Fibroblast of skin of back (primary cell): Measurements from ENCODE around the gene MTHFD1L.

Source experiments
- DNase-seq: peaks from one replicate; pipeline ENCODE4 v3.0.0-alpha.2; 2013

MTHFD1L gene

GRCh38 chr6:151044465-151045441, 179.3 kb downstream of the MTHFD1L start:
- peak; percentile 96 for DNase-seq

DNA sequence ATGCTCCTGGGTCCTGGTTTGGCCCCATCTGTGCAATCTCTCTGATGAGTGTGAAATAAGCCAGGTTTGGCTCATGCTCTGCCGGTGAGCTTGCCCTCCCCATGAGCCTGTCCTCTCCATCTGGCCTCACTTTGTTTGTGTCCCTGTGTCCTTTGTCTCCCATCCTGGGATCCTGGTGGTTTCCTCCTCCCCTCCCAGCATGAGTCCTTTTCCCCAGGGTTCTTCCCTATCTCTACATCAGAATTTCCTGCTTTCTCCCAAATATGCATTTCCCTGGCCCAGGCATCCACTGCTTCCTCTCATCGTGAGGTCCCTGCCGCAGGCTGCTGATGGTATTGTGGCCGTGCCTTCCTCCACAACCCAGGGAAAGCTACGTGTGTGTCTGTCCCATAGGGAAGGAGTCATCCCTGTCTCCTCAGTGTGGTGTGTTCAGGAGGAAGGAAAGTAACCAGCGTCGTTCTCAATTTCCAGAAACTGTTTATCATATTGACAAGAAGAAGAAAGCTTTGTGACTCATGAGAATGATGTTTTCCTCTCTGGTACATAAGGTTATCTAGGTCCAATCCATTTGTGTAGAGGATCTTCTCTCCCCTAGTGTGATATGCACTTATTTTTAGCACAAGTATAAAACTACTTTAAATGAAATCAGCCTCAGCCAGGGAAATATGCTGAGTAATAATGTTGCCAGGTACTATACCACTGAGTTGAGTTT, 180.2 kb downstream of the MTHFD1L start:
- DNase-seq = peak; percentile 93

DNA sequence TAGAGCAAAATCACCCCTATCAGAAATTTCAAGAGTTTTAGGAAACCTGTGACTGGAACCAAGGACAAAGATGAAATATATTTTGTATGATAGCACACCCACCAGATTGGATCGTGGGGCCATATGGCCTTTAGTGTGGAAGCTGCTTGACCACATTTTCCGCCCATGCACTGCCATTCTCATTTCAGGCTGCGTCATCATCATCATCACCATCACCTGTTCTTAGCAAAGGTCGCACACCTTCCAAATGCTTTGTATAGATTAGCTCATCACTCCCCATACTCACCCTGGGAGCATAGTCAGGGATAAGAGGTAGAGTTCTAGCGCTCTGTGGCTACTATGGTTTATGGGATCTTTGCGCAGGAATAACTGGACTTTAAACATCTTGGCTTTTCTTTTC, 185.7 kb downstream of the MTHFD1L start:
- DNase-seq = no peak

DNA sequence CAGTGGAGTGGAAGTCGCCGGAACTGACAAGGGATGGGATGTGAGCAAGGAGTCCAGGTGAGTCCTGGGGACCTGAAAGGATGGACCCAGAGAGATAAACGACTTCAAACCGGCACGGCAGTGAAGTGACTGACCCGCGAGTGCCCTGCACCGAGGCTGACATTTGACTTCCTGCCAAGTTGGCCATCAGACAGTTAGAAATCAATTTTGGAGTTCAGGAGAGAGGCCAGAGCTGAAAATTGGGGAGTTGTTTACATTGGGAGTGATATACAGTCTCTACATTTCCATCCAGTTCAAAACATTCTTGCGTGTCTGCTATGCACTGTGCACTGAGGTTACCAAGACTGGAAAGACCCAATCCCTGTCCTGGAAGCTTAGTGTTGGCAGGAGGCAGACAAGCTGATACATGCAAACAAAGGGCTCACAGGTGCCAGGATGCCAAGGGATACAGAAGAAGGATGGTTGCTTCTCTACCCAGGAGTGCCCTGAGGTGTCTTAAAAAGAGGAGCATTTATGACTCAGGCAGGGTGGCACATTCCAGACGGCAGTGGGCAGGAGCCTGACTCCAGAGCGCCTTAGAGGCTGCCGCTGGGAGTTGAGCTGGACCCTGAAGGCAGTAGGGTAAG, 186.6 kb downstream of the MTHFD1L start:
- no peak for DNase-seq

GRCh38 chr6:151054306-151054705, 188.8 kb downstream of the MTHFD1L start:
- DNase-seq = no peak

- no peak for DNase-seq
Measured at GRCh38 chr6:151056230-151056907, 190.9 kb downstream of the MTHFD1L start.

- no peak for DNase-seq
Measured at GRCh38 chr6:151057061-151057460, 191.6 kb downstream of the MTHFD1L start.

DNA sequence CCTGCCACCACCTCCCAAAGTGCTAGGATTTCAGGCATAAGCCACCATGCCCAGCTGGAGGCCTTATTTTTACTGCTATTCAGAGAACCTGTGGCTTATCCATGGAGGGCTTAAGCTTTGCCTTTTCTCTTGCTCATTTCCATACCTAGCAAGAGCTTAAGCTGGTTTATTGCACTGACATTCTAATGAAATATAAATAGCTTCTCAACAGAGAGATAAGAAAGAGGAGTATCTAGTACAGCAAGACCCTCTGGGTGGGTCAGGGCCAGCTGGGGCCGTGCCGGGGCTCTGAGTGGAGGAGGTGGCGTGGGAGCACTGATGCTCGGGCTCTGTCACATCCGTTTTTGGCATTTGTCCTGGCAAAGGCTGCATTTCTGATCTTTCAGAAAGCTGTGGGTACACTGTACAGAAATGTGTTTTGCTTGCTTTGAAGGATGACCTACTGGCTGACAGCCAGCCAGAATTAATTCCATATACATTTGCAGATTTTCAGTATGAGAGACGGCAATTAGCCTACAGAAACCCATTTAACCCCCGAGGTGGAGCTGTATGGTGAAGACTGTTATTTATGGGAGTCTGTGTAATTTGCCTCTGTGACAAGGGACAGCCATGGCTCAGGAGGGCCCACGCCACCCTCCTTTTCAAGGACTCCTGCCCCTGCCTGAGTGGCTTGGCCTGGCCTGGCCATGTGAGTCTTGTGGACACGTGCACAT, 192.7 kb downstream of the MTHFD1L start:
- DNase-seq = peak; percentile 58

- DNase-seq = no peak
Measured at GRCh38 chr6:151059612-151060095, 194.2 kb downstream of the MTHFD1L start.

DNA sequence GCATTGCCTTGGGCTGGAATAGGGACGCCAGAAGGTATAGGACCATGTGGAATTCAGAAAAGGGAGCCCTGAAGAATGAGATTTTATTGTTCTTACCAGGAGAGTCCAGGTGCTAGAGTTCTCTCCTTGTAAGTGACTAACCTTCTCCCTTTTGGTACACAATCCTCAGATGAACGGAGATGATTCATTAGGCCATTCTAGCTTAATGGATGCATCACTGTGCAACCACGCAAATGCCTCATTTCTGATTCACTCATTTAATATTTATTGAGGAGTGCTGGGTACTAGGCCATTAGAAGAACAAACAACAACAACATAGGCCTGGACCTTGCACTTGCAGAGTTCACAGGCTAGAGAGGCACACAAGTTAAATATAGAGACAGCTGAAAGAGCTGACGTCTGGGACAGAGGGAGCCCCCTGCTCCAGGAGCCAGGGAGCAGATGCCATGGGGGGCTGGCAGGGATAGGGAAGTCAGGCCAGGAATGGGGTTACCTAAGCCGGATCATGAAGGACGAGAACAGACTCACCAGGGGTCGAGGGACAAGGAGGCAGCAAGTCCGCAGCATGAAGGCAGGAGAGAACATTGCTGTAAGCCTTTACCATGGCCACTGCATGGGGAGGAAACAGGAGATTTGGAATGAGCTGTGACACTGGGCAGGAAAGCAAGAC, 194.7 kb downstream of the MTHFD1L start:
- peak; percentile 94 for DNase-seq

GRCh38 chr6:151060766-151061531, 195.4 kb downstream of the MTHFD1L start:
- no peak for DNase-seq

- peak; percentile 81 for DNase-seq
Measured at GRCh38 chr6:151063352-151063751, 197.8 kb downstream of the MTHFD1L start.

DNA sequence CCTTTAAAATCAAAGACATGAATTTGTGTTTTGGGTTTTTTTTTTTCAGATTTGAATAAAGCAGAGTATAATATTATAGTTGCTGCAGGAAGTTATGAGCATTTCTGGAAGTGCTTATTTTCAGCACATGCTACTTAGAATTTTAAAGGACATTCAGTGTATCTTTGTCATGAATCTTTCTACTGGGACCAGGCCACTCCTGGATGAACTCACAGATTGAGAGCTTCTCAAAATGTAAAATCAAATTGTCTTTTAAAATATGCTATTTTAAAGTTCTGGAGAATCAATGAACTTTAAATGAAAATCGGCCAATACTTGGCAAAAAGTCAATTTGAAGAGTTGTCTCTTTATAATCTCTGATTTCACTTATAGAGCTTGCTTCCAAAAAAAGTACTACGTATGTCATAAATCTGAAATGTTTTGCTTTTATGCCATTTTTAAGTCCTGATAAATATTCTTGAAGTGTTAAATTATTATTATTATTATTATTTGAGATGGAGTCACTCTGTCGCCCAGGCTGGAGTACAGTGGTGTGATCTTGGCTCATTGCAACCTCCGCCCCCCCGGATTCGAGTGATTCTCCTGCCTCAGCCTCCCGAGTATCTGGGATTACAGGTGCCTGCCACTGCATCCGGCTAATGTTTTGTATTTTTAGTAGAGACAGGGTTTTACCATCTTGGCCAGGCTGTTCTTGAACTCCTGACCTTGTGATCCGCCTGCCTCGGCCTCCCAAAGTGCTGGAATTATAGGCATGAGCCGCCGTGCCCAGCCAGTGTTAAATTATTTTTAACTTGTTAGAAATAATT, 198.5 kb downstream of the MTHFD1L start:
- DNase-seq = no peak

GRCh38 chr6:151065027-151065815, 199.7 kb downstream of the MTHFD1L start:
- DNase-seq = no peak

DNA sequence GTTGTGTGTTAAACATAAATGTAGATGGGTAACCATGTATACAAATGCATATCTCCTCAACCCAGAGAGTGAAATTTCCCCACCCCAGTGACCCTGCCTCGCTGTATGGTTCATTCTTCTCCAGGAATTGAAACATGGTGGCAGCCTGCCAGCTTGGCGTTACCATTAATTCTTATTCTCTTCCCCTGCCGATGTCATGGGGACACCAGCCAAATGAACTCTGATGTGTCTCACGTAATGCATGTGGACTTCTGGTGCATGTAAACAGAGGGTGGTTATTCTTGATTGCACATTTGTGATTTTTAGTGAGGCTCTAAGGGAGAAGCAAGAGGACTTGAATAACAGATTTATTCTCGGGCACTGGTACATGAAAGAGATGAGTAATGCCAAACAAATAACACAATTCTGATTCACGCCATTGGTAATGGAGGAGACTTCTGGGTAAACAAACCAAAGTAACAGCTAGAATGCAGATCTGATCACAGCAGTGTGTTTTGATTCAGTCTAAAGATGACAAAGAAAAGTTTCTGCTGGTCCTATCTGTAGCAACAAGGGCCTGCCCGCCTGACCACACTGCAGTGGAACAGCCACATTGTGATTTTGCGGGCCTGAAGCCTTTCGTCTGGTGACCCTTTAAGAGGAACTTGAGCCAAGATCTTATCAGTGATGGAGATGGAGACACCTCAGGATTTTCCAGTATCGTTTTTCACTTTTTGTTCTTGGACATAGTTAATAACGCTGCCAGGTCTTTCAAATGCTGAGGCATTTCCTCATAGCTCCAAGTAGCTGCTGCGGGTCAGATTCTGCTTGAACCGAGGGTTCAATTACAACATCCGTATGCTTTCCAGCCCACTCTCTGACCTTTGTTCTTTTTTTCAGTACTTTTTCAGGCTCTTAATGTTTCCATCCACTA, 202.4 kb downstream of the MTHFD1L start:
- DNase-seq = peak; percentile 97

- peak; percentile 86 for DNase-seq
Measured at GRCh38 chr6:151068761-151069312, 203.3 kb downstream of the MTHFD1L start.

DNA sequence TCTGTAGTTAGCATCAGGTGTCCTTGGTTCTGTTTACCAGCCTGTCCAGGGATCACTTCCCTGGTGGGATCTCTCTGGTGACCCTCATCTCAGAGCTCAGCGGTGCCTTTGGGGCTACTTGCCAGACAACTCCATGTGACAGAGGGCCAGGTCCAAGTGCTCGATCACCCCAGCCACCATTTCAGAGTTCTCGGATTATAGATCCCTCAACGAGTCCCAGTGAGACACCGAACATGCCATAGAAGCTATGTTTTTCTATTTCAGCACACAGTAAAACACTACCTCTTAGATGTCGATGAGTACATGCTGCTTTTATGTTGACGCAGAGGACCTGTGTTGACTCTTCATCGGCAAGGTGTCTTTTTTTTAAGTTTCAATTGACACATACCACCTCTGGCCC, 204.1 kb downstream of the MTHFD1L start:
- DNase-seq = no peak
